ENCODE data around the gene NSD2.

GRCh38 chr4:1959104-1959384 lies 87.9 kb downstream of the NSD2 start:
- TF ChIP-seq REST (IDR thresholded peaks at IDR 0.05; ENCODE audit: insufficient replicate concordance, low read depth) (no peak), SPI1 (IDR thresholded peaks at IDR 0.05; ENCODE audit: borderline replicate concordance, low read depth) (no peak)
